Pulmonary artery endothelial cell (primary cell): ENCODE results near the gene RND3. TPM values are rescaled to one million over a fixed set of nuclear protein-coding genes. Genes with fewer than 3 reads are reported as not detected.

Experiments
- DNase-seq: peaks from one replicate; pipeline ENCODE4 v3.0.0-alpha.2; 2011; ENCODE audit warnings: low read depth, low spot score
- total RNA-seq: library from RNA; depleted of rRNA; stranded (reverse); fragments of >200 nt; gene quantifications from 2 replicates; pipeline ENCODE4 v1.2.3, GENCODE V29; 2014

The RND3 gene
- total RNA-seq, 1 donor from 2014 or later: 68.9 TPM

DNA sequence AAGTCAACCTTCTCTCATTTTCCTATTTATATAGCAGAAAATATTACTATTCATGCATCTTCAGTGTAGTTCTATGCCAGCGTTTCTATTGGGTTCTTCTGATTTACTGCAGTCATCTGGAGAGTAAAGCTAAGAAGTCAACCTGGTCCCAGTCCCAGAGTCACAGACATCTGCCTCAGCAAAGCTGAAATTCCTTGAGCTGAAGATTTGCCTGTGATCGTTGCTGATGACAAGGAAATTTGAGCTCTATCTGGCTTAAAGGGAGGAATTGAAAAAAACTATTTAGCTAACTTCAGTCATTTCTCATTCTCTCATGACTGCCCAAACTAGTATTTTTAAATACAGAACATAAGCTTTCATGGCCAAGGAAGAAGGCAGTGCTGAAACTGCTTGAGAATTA is 45.7 kb downstream of the RND3 start:
- no peak for DNase-seq

DNA sequence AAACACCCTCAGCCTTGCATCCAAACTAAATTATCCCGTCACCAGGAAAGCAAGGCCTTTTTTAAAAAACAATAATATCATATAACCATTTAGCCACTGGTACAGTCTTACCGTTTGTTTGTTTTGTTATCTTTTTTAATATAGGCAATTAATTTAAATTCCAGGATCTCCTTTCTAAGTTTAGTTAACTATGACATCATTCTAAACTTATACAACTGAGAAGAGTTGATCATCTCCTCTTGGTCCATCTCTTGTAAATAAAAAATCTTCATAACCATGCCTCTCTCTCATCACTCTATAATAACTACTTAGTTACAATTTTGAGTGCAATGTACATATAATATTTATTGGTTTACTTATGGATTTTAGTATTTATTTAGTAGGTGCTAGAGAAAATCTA is 46.2 kb downstream of the RND3 start:
- DNase-seq: no peak

DNA sequence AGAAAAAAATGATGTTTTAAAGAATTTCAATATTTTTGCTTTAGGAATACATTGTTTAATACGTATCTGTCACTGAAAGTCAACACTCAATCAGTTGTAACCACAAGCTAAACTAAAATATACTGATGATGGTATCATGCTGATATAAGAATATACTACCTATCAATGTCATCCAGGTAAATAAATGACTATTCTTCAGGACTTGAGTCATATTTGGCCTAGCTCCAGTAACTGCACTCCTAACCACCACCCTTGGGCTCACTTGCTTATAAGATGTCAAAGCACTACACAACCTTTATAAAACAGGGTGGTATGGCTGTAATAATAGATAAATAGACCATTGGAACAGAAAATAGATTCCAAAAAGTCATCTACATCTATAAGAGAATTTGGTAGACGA is 48.8 kb downstream of the RND3 start:
- no peak for DNase-seq

DNA sequence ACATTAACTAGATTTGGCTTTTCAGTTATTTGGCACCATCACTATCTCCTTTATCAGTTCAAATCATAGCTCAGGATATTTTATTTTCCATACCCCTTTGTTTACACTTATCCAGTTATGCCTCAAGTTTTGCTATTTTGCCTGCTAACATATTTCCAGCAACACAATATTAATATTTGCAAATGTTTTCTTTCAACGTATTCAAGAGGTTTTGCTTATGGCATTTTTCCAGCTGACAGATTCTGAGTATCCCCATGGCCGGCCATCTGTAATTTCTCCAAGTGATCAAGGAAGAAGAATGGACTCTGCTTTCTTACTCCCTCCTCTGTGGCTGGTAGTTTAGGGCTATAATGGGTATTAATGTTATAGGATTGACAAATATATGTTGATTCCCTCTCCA is 49.4 kb downstream of the RND3 start:
- DNase-seq: no peak

GRCh38 chr2:150432312-150432625 is 55.2 kb downstream of the RND3 start:
- DNase-seq: no peak

GRCh38 chr2:150431561-150432311 is 55.7 kb downstream of the RND3 start:
- DNase-seq: no peak

- no peak for DNase-seq
Observed at GRCh38 chr2:150429384-150429961, 58.0 kb downstream of the RND3 start.

GRCh38 chr2:150428641-150429040 is 58.8 kb downstream of the RND3 start:
- DNase-seq: no peak

GRCh38 chr2:150427298-150427697 is 60.2 kb downstream of the RND3 start:
- no peak for DNase-seq

DNA sequence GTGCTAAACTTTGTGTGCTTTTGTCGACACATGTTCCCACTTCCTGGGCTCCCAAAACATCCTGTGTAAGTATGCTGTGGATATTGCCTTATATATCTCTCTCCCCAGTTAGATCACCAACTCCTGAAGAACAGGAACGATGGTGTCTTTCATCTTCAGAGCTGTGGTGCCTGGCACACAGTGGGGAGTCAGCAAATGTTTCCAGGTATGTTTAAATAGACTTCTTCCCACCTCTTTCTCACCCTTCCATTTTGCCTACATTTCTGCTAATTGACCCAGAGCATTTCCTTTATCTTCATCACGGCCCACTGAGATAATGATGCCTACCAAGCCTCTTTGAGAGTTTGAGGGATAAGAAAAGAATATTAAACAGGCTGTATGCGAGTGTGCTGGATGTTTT is 60.7 kb downstream of the RND3 start:
- no peak for DNase-seq

GRCh38 chr2:150426315-150426714 is 61.2 kb downstream of the RND3 start:
- no peak for DNase-seq

- no peak for DNase-seq
Observed at GRCh38 chr2:150425121-150425955, 62.1 kb downstream of the RND3 start.

DNA sequence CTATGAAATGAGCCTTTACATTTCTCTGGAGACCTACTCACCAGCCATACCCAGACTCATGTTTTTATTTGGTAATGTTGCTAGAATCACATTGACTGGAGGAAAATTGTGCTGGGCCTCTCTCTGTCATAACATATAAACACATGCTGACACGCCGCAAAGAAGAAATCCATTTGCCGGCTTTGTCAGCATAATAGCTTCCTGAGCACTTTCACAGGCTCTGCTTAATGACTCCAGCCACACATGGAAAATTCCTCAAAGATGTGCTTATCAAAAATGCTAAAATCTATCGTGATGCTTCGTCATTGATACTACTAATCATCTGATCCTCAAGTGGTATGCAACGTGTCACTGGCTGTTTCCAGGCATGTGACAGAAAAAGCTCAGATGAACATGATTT is 63.1 kb downstream of the RND3 start:
- no peak for DNase-seq

GRCh38 chr2:150421126-150421651 is 66.3 kb downstream of the RND3 start:
- no peak for DNase-seq

DNA sequence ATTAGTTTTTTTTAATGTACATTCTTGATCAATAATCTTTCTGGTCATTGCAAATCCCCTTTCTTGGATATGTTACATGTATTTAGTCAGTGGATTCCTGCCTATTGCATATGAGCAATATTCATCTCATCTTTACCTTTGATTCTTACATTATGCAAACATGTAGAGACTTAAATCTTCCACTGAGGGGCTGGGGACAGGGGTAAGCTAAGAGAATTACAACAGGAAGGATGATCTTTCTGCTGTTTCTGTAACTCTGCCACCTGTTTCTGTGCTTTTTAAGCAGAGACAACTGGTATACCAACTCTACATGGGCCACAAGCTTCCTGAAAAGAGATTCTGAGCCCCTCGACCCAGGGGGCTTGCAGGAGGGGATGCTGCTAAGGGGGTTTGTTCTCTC is 68.6 kb downstream of the RND3 start:
- no peak for DNase-seq
